MM.1S (cell line): ENCODE measurements around the gene DIP2C.

ENCODE experiments used
- EZH2 ChIP-seq: fragments of 300-600 bp; sonication (generic); optimal IDR thresholded peaks from 2 replicates; pipeline ENCODE3; 2017; ENCODE audit warnings: low read depth, mild to moderate bottlenecking, antibody characterized with exemption, low read length, mixed read lengths
- EZH2phosphoT487 ChIP-seq: fragments of 300-600 bp; sonication (generic); IDR thresholded peaks from 2 replicates; pipeline ENCODE4 v1.6.1; 2018; ENCODE audit warnings: antibody characterized with exemption, low read length
- TF ChIP-seq, protein P1 (sequence below): fragments of 300-600 bp; sonication (generic); IDR thresholded peaks from 2 replicates; pipeline ENCODE4 v1.5.1; 2016; ENCODE audit warnings: antibody characterized with exemption, low read length, mixed read lengths

DNA sequence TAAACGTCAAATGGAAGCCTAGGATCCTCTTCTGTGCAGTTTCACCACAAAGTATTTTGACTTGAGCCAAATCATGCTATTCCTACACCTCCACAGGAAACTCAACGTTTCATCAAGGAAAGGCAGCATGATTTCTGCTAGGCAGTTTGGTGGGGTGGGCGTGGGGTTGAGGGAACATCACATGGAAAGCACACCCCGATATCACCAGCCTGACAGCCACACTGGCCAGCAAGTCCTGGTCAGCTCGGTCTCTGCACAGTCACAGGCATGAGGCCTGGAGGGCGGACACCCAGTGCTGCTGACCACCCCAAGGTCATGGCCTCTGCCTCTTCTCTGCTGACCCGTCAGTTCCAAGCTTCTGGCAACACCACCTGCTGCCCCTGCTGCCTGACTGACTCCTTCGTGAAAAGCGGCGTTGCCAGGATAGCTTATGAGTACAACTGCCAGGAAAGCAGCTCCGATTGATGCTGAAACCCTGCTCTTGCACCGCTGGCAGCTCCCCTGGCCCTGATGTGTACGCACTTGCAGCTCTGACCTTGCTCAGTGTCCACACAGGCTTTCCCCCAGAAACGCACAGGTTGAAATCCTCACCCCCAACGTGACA is 171.5 kb downstream of the DIP2C start:
- TF ChIP-seq, protein P1, sequence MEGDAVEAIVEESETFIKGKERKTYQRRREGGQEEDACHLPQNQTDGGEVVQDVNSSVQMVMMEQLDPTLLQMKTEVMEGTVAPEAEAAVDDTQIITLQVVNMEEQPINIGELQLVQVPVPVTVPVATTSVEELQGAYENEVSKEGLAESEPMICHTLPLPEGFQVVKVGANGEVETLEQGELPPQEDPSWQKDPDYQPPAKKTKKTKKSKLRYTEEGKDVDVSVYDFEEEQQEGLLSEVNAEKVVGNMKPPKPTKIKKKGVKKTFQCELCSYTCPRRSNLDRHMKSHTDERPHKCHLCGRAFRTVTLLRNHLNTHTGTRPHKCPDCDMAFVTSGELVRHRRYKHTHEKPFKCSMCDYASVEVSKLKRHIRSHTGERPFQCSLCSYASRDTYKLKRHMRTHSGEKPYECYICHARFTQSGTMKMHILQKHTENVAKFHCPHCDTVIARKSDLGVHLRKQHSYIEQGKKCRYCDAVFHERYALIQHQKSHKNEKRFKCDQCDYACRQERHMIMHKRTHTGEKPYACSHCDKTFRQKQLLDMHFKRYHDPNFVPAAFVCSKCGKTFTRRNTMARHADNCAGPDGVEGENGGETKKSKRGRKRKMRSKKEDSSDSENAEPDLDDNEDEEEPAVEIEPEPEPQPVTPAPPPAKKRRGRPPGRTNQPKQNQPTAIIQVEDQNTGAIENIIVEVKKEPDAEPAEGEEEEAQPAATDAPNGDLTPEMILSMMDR: no peak
- TF ChIP-seq EZH2phosphoT487 (no peak), EZH2 (no peak)
